ENCODE data around the gene DPAGT1. TPM values are rescaled to one million over a fixed set of nuclear protein-coding genes. Genes with fewer than 3 reads are reported as not detected.
"Not testable (repeated sequence)": the region's sequence is repeated elsewhere in the genome, so short reads cannot be mapped to it uniquely, and the experiment has no call there.

DPAGT1 gene
- total RNA-seq, 1 experiment from 2014 or later, result 93.2 TPM

DNA sequence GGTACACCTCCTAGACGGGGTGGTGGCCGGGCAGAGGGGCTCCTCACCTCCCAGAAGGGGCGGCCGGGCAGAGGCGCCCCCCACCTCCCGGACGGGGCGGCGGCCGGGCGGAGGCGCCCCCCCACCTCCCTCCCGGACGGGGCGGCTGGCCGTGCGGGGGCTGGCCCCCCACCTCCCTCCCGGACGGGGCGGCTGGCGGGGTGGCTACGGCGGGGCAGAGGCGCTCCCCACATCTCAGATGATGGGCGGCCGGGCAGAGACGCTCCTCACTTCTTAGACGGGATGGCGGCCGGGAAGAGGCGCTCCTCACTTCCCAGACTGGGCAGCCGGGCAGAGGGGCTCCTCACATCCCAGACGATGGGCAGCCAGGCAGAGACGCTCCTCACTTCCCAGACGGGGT is 42.5 kb downstream of the DPAGT1 start:
- DNase-seq (ENCODE audit: low spot score), result not testable (repeated sequence)

DNA sequence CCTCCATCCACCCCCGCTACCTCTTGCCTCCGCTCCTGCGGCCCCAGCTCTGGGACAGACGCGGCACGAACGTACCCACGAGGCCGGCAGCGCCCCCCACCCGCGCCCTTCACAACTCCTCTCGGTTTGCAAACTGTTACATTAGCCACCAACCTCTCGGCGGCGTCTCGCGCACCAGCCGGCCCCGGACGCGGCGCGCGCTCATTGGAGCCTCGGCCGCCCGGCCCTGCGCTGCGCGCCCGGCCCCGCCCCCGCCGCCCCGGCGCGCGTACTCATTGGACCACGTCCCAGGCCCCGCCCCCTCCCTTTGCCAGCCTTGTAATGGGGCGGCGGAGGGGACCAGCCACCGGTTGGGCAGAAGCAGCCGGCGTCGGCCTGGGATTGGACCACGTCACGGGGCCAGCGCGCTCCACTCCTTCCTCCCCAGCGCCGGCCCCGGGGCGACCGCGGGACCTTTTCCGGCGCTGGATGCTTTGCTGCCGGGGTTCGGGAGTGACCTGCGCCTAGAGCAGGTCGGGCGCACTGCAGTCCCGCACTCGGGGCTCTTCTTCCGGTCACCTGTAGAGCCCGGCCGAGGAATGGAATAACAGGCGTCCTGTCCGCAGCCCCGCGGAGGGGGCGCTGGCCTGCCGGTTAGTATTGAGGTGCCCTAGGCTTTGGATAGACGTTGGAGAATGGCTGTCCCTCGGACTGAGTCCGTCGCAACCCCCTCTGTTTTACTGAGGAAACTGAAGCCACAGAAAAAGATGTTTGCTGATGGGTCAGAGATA is 44.5 kb downstream of the DPAGT1 start, which contains the start of gene HYOU1:
TSS of gene HYOU1 (minus strand) at position 206 of the 770 bp plus-strand sequence. CDS start 1,045 bp downstream, outside the sequence.
- DNase-seq (ENCODE audit: low spot score), result peak; percentile 99

DNA sequence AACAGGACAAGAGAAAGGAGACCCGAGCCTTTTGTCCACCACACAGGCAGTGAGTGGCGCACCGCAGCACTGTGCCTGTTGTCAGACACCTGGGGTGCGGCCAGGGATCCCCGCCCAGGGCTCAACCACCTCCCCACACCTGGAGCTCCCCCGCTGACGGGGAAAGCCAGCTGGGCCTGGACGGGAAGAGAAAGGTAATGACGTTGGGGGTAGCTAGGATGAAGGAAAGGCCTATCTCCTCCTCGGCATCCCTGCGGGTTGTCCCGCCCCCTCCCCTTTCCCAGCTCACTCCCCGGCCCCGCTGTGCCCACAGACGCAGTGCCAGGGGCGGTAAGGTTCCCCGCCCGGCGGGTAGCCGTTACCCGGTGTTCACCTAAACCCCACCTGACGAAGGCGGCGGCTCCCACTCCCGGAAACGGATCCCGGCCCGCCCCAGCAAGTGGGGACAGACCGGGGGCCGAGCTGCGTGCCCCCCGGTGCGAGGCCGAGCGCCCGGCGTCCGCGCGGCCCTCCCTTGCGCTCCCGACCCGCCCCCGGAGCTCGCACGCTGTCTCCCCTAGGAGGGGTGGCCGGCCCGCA is 45.1 kb downstream of the DPAGT1 start:
- DNase-seq (ENCODE audit: low spot score), result peak; percentile 64

DNA sequence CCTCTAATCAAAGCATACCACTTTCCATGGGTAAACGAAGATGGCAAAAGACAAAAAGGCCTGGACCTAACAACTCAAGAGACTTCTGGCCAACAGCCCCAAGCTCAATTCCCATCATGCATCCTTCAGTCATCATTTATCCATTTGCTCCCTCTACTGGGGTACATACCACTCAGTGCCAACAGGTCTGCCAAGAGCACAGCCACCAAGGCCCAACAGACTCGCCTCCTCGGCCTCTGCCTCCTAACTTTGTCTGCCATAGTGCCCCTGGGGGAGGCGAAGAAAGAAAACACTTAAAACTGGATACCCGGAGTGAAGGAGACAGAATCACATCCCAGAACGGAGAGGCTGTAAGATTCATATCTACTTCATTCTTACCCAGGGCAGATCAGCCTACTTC is 45.8 kb downstream of the DPAGT1 start:
- peak; percentile 55 for DNase-seq (ENCODE audit: low spot score)

DNA sequence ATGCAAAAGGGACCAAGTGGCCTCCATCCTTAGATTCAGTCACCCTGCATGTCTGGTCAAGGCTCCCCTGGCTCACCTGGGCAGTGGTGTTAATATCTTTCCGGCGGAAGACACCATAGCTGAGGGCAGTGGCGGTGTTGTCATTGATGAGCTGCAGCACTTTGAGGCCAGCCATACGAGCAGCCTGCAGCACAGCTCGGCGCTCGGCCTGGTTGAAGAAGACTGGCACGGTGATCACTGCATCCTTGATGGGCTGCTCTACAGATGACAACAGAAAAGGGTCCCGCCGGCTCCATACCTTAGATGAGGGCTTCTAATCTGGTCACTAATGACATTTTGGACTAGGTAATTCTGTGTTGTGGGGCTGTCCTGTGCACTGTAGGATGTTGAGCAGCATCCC is 47.2 kb downstream of the DPAGT1 start:
- no peak for DNase-seq (ENCODE audit: low spot score)

DNA sequence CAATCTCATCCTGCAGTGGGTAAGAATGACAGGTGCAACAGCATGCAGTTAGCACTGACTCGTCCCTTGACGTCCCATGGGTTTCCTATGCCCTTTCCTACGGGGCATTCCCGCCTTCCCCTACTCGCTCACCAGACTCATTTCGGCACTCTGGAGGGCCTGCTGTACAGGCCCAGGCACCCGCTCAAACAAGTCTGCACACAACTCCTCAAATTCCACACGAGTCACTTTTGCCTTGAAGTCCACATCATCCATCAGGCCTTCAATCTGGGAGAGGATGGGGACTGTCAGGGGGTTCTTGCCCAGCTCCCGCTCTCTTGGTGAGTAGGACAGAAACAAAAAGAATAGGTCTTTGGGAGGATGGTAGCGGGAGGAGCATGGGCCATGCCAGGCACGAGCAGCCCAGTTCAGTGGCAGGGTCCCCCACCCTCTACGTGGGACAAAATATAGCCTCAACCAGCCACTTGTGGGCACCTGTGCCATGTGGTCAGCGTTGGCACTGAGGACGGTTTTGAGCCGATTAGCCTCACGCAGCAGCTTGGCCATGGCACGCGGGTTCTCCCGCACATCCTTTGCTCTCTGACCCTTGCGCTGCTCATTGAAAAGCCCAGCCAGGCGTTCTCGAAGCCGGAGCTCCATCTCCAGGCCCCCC is 49.4 kb downstream of the DPAGT1 start:
- DNase-seq (ENCODE audit: low spot score), result no peak

DNA sequence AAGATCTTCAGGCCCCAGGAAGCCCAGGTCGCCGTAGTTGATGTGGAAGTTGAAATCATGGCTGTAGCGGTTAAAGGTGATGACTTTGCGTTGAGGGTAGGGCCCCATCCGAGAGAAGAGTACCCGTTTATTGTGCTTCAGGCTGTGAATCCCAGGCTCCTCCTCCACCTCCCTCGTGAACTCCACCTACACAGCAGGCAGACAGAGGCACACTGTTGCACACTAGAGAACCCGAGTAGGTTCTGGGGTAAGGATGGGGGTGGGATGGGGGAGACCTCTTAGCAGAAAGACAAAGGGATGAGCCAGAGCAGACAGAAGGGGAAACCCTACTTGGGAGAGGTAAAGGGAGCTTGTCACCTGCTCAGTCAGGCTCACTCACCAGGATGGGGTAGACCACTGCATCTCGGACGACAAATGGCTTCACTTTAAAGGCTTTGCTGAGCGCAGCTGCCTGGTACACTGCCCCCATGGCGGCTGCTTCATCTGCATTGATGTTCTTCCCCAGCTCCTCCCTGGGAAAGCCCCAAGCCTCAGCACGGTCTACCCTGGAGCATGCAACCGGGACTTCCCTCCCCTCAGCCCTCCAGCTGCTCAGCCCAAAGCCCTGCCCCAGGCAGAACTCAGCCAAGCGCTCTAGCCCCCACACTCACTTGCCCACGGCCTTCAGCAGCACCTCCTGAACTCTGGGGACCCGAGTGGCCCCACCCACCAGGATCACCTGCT is 50.1 kb downstream of the DPAGT1 start:
- DNase-seq (ENCODE audit: low spot score), result no peak

DNA sequence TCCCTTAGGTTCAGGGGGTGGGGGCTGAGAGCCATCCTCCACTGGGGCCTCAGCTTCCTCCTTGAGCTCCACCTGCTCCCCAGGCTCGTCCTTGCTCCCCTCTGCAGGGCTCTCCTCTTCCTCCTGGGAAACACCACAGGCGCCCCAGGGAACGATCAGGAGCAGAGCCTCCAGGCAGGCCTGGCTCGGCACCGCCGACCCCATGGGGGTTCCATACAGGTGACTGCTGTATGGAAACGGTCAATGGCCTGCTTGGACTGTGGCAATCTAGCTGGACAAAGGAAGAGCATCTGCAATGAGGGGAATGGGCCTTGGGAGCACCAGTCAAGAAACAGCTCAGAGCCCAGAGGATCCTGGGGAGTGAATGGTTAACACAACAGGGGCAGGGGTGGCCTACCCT is 52.6 kb downstream of the DPAGT1 start:
- no peak for DNase-seq (ENCODE audit: low spot score)

DNA sequence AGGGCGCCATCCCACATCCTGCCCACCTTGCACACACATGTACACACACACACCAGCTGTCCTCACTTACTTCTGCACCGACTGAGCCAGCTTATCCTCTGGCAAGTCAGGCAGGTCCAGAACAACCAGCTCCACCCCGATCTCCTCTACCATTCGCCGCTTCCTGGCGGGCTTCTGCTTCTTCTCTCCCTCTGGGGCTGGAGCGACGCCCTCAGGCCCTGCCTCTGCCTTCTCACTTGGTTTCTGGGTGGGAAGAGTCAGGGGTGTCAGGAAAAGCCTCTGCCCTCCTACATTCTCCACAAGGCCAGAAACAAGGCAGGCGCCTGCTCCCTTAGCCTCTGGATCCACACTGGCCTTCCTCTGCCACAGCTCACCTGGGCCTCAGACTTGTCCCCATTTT is 53.0 kb downstream of the DPAGT1 start:
- DNase-seq (ENCODE audit: low spot score), result no peak

DNA sequence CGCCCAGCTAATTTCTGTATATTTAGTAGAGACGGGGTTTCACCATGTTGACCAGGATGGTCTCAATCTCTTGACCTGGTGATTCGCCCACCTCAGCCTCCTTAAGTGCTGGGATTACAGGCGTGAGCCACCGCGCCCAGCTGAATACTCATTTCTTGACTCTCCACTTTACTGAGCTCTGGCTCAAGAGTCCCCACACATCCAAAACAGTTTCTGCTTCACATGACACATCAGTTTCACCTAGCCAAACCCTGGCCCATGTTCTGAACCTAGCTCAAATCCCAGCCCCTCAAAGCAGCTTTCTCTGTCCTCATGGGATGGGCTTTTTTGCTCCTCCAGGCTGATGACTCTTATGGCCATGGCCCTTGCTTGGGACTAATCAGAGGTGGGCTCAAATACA is 54.4 kb downstream of the DPAGT1 start:
- no peak for DNase-seq (ENCODE audit: low spot score)

Other genes with a start within 250 kb of the DPAGT1 start
- gene CXCR5, start 218.0 kb downstream of the DPAGT1 start, total RNA-seq (2014; rRNA removed; shearing (Covaris generic)), result not detected in 2 replicates
- 77.9 and 94.4 TPM in 2 replicates for gene BCL9L, start 175.9 kb downstream of the DPAGT1 start, total RNA-seq (2014; rRNA removed; shearing (Covaris generic))
- 0.31 TPM in 1 of 2 replicates, not detected in the other for gene UPK2, start 145.6 kb downstream of the DPAGT1 start, total RNA-seq (2014; rRNA removed; shearing (Covaris generic))
- gene FOXR1, start 130.1 kb downstream of the DPAGT1 start, total RNA-seq (2014; rRNA removed; shearing (Covaris generic)), result not detected in 2 replicates
- 40.3 and 40.9 TPM in 2 replicates for gene CENATAC, start 103.7 kb downstream of the DPAGT1 start, total RNA-seq (2014; rRNA removed; shearing (Covaris generic))
- 404 and 493 TPM in 2 replicates for gene RPS25, start 83.5 kb downstream of the DPAGT1 start, total RNA-seq (2014; rRNA removed; shearing (Covaris generic))
- gene TRAPPC4, start 83.1 kb downstream of the DPAGT1 start, total RNA-seq (2014; rRNA removed; shearing (Covaris generic)), result 60.5 and 75.0 TPM in 2 replicates
- gene SLC37A4, start 71.0 kb downstream of the DPAGT1 start, total RNA-seq (2014; rRNA removed; shearing (Covaris generic)), result 41.3 and 45.0 TPM in 2 replicates
- 161 TPM in 2 replicates for gene HYOU1, start 44.6 kb downstream of the DPAGT1 start, total RNA-seq (2014; rRNA removed; shearing (Covaris generic))
- 32.6 and 47.8 TPM in 2 replicates for gene VPS11, start 34.0 kb downstream of the DPAGT1 start, total RNA-seq (2014; rRNA removed; shearing (Covaris generic))
- gene HMBS, start 17.0 kb downstream of the DPAGT1 start, total RNA-seq (2014; rRNA removed; shearing (Covaris generic)), result 21.9 and 25.1 TPM in 2 replicates
- 31.9 and 40.4 TPM in 2 replicates for gene C2CD2L, start 5.5 kb upstream of the DPAGT1 start, total RNA-seq (2014; rRNA removed; shearing (Covaris generic))
- gene HINFP, start 19.7 kb upstream of the DPAGT1 start, total RNA-seq (2014; rRNA removed; shearing (Covaris generic)), result 15.5 and 16.9 TPM in 2 replicates
- not detected in 2 replicates for gene ABCG4, start 47.2 kb upstream of the DPAGT1 start, total RNA-seq (2014; rRNA removed; shearing (Covaris generic))
- 13.1 and 21.1 TPM in 2 replicates for gene NLRX1, start 66.9 kb upstream of the DPAGT1 start, total RNA-seq (2014; rRNA removed; shearing (Covaris generic))
- 1.8 TPM in 2 replicates for gene NHERF4, start 83.6 kb upstream of the DPAGT1 start, total RNA-seq (2014; rRNA removed; shearing (Covaris generic))
- 6.5 and 8.3 TPM in 2 replicates for gene CBL, start 104.5 kb upstream of the DPAGT1 start, total RNA-seq (2014; rRNA removed; shearing (Covaris generic))
- 6.4 and 9.9 TPM in 2 replicates for gene MCAM, start 215.3 kb upstream of the DPAGT1 start, total RNA-seq (2014; rRNA removed; shearing (Covaris generic))
- gene RNF26, start 232.7 kb upstream of the DPAGT1 start, total RNA-seq (2014; rRNA removed; shearing (Covaris generic)), result 13.3 and 14.8 TPM in 2 replicates
- gene C1QTNF5, start 239.0 kb upstream of the DPAGT1 start, total RNA-seq (2014; rRNA removed; shearing (Covaris generic)), result 0.47 and 0.56 TPM in 2 replicates
- not detected in 2 replicates for gene MFRP, start 244.9 kb upstream of the DPAGT1 start, total RNA-seq (2014; rRNA removed; shearing (Covaris generic))

All from HT-29 (cell line).